HG03097 (cell line): Measurements from ENCODE around the gene DOHH.

ENCODE experiments used
- ATAC-seq: cut with Tn5 transposase; IDR thresholded peaks from one replicate; pipeline ENCODE4 v1.9.1; 2021; ENCODE audit not compliant: unreplicated experiment, low FRiP score

DOHH gene, protein sequence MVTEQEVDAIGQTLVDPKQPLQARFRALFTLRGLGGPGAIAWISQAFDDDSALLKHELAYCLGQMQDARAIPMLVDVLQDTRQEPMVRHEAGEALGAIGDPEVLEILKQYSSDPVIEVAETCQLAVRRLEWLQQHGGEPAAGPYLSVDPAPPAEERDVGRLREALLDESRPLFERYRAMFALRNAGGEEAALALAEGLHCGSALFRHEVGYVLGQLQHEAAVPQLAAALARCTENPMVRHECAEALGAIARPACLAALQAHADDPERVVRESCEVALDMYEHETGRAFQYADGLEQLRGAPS

DNA sequence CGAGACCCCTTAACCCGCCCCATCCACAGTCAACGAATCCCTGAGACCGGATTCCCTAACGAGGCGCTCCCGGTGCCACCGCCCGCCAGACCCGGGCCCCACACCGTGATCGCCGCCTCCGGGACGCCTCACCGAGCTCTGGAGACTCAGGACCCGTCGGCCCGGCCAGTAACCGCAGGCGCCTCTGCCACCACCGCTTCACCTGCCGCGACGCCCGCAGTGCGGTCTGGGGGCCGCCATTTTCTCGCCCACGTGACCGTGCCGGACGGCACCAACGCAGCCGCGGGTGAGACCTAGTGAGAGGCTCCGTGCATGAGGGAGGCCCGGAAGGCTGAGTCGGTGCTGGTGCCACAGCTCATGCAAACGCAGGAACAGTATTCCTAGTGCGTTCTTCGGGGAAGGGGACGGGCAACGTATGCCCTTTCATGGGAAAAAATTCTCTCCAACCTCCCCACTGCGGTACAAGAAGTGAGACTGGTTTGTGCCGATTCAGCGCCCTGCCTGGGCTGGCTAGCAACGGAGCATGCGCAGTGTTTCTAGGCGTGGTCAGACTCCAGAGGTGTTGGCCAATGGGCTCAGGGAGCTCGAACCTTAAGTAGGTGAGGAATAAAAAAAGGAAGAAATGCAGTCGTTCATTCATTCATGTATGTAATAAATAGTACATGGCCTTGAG, at the start of gene DOHH:
Gene DOHH, minus strand, starts transcription at position 246 of the 673 bp plus-strand sequence. CDS start 3,860 bp downstream, outside the sequence.
- ATAC-seq, result peak; percentile 75

DNA sequence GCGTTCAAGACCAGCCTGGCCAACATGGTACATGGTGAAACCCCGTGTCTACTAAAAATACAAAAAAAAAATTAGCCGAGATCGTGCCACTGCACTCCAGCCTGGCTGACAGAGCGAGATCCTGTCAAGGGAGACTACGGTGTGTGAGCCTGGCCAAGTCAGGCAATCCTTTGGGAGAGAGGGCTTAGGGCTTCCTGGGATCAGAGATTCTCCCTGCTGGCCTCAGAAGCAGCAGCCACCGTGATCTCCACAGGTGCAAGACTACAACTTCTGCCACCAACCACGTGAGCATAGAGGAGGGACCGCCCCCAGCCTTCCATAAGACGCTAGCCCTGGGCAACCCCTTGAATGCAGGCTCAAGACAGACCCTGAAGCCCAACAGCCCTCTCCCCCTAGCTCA, 49.3 kb upstream of the DOHH start:
- ATAC-seq, result no peak

DNA sequence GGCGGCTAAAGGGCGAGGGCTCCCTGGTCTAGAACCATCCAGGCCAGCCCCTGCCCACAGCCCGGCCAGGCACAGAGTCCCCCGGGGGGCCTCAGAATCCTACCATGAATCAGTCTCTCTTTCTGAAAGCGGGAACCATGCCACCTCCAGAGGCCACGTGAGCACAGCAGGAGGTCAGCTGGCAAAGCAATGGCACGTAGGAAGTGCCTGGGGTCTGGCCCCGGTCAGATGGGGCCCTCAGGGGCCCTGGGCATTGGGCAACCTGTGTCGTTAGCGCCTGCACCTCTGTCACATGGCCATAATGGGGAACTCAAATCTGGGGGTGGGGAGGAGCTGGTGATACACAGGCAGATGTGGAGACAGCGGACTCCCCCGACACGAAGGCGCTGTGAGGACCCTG, 48.1 kb upstream of the DOHH start:
- no peak for ATAC-seq

DNA sequence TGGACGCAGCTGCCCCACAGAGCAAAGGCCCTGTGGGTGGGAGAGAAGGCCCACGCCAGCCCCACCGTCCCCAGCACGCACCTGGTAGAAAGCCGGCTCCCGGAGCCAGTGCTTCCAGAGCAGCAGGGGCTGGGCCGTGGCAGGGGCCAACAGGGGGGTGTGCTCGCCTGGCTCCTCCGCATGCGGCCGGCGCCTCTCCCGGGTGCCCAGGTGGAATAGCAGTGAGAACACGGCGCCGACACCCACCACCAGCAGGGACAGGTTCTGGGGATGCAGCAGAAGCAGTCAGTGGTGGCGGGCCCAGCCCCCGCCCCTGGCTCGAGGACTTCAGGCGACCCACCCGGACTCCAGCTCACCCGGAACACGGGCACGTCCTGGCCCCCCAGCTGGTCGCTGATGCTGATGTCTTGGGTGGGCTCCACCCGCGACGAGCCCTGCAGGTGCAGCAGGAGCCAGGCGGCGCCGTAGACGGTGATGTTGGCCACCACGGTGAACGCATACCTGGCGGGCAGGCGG, 47.4 kb upstream of the DOHH start:
- no peak for ATAC-seq

DNA sequence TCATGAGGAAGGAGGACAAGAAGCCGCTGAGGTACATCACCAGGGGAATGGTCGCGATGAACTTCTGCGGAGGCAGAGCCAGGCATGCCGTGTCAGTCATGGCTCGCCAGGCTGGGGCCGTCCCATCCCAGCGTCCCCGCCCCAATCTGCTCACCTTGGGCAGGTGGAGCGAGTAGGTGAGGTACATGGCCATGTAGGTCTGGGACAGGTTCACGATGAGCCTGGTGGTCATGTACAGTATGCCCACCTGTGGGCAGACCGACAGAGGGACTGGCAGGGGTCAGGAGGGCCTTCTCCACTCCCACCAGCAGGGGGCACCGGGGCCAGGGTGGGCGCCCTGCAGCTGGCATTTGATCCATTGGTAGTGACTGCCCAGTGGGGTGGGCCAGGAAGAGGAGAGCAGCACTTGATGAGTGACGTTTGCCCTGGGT, 46.8 kb upstream of the DOHH start:
- ATAC-seq, result no peak

DNA sequence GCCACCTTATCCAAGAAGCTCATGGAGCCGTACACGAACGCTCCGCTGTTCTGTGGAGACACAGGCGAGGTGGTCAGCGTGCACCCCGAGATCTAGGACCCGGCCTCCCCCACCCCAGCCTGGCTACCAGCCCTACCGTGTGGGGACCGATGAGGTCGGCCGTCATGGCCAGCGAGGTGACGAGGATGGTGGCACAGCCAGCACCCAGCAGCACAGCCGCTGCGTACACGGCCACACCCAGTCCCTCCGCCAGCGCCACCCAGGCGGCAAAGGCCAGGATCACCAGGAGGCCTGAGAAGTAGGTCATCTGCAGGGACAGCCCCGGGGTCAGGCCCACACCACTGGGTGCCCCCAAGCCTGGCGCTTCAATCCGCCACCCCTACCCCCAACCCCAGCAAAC, 45.6 kb upstream of the DOHH start:
- ATAC-seq, result no peak

DNA sequence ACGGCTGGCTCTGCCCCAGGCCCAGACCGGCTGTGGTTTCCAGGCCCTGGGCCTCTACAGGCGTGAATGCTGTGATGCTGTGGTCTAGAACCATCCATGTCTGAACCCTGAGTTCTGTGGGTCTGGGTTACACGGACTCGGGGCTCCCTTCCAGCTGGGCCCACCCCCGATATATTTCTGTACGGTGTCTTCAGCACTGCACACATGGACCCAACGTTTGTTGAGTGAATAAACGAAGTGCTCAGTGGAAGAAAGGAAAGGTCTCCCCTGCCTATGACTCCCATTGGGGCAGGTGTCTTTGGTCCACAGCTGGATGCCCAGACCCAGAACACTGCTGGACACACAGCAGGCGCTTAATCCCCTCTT, 45.2 kb upstream of the DOHH start:
- ATAC-seq, result no peak

DNA sequence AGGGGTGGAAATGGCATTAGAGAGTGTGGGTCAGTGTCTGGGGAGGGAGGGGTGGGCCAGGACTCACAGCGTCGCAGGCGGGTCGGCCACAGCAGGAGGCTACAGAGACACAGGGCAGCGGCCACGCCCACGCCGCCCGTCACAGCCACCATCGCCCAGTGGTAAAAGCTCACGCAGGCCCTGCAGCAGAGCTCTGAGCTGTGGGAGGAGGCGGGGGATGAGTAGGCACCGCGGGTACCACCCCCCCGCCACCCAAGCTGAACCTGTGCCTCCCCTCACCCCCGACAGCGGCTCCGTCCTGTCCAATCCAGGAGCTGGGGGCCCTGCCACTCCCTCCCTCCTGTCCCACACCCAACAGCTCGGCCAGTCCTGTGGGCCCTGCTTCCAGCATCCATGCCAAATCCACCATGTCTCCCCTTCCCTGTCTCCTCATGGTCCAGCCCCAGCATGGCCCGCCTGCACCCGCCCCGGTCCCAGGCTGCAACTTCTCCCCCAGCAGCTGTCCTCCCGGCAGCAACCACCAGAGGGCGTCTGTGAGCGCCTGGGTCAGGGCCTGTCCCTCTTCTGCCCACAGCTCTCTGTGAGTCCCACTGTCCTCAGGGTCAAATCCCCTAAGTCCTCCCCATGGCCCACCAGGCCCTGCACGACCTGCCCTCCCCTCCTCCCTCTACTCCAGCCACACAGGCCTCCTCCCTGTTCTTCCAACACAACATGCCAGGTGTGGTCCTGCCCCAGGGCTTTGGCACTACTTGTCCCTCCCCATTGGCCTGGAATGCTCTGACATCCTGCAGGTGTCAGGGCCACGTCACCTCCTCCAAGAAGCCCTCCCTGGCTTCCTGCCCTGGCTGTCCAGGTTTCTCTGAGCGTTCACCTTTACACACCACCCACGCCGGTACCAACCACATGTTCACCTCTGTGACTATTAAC, 44.5 kb upstream of the DOHH start:
- ATAC-seq, result no peak

DNA sequence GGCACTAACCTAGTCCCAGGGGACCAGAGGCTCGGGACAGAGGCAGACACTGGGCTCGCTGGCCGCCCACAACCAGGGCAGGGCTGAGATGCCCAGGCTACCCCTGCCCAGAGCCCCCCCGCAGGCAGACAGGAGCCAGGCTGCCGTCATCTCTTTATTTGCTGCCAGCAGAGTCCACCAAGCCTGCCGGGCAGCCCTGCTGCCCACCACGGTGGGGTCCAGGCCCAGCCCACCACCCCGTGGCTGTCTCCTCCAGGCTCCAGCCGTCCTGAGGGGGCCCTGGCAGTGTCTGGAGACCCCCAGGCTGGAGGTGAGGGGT, 43.5 kb upstream of the DOHH start:
- no peak for ATAC-seq

DNA sequence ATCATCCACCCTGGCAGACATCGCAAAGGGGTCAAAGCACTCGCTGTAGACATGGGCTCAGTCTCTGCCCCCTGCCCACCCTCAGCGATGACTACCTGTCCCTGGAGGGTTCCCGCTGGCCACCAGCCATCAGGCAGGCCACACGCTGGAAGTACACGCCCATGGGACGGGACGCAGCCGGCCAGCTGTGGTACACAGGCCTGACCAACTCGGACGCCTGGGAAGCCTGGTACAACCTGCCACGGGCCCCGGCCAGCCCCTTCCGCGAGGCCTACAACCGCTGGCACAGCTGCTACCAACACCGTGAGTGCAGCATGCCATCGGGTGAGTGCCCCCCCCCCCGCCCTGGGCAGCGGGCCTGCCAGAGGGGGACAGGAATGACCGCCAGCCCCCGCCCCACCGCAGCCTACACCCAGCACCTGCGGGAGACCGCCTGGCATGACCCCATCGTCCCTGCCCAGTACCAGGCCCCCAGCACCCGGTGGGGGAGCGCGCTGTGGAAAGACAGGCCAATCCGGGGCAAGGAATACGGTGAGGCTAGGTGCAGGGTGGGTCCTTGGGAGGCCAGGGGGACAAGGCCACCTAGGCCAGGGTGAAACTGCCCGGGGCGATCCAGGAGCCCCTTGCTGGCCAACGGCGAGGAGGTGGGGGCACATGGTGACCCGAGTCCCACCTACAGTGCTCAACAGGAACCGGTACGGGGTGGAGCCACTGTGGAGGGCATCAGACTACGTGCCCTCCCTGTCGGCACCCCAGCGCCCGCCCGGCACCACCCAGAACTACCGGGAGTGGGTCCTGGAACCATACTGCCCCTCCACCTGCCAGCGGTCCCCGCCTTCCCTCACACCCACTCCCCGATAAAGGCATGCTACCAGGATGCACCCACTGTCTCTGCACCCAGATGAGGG, 42.9 kb upstream of the DOHH start:
- ATAC-seq, result no peak

DNA sequence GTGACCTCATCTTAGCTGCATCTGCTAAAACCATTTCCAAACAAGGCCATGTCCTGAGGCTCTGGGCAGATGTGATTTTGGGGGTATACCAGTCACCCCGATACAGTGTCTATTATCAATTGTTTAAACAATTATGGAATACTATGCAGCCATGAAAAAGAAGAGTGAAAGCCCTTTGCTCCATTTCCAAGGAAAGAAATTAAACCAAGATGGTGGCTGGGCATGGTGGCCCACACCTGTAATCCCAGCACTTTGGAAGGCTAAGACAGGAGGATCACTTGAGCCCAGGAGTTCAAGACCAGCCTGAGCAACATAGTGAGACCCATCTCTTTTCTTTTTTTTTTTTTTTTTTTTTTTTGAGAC, 39.3 kb upstream of the DOHH start:
- no peak for ATAC-seq

DNA sequence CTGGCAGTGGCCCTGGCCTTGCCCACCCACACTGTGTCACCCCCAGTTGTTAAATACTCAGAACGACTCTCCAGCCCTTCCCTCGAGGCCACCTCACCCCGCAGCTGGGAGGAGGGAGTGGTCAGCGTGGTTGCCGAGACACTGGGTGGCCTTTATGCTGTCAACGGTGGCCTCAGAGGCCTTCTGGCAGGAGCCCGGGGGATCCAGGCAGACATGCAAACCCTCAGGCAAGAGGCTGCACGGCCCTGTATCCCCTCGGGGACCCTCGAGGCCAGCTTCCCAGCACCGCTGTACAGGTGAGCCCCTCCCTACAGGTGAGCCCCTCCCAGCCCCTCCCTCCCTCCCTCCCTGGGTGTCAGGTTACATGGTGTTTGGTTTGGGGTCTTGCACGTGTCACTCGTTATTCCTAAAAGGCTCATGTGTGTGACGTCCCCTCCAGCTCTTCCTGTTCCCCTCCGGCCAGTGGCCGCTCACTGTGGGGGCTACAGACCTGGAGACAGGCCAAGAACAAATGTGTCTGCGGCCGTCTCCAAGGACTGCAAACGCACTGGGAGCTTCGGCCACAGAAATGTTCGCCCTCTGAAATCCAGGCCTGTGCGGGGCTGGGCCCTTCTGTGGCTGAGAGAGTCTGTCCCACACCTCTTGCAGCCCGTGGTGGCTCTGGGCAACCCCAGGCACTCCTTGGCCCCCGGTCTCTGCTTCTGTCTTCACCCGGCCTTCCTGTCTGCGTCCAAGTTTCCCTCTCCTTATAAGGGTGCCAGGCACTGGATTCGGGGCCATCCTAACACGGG, 38.7 kb upstream of the DOHH start, which contains the start of gene TEKTIP1:
Gene TEKTIP1, plus strand, starts transcription at position 210 of the 791 bp plus-strand sequence. Its CDS starts 4 bp downstream, at position 214.
- ATAC-seq, result no peak

DNA sequence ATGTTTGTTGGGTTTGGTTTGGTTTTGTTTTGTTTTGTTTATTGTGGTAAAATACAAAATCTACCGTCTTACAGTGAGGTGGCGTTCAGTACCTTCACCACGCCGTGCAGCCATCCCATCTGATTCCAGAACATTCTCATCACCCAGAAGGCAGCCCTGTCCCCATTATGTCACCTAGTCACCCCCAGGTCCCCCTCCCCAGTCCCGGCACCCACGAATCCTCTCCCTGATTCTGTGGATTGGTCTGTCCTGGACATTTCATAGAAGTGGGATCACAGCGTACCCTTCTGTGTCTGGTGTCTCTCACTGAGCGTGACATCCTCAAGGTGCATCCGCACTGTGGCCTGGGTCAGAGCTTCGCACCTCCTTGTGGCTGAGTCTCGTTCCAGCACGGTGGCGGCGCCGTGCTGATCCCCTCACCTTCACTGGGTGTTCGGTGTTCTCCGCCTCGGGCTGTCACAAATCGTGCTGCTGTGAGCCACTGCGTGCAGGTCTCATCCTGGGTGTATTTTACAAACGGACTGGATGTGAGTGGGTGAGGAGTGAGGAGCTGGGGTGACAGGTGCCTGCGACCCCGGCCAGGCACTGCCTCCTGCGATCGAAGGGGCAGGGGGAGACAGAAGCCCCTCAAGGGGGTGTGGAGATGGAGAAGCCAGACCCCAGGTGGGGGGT, 37.9 kb upstream of the DOHH start:
- ATAC-seq, result no peak

DNA sequence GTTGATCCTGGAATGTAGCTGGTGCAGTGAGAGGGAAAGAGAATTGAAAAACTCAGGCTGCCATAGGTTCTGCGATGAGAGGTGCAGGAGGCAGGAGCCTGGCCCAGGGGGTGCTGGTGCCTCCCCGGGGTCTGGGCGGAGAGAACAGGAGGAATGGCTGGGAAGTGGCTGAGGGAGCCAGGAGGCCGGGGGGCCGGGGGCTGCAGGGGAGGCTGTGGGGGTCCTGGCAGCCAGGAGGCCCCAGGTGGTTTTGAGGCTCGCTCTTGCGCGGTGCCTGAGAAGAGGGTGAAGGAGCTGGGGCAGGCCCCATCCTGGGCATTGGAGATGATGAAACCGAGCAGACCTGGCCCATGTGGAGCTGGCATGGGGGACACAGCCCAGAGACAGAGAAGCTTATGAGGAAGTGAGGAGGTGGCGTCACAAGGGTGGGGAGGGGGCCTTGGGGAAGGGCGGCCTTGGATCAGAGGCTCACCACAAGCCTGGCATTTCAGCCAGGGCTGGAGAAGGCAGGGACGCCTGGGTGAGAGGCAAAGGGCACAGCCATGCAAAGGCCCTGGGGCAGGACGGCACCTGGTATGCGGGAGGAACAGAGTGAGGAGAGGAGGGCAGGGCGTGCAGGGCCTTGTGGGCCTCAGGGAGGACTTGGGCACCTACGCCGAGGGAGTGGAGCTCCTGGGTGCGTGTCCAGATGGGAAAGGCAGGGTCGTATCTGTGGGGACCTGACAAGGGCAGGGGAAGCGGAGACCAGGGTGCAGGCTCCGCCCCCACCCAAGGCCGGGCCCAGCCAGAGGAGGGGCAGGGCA, 37.2 kb upstream of the DOHH start:
- no peak for ATAC-seq

DNA sequence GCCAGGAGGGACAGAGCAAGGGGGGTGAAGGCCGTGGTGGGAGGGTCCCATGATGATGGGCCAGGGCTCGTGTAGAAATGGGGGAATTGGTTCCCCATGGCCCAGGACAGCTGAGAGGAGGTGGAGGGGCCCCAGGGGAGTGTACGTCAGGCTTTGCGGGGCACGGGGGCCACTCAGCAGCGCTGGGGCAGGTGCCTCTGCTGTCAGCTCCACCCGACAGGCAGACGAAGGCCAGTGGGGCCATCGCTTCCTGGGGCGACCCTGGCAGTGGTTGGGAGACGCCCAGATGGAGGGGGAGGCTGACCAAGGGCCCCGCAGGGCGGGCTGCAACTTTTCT, 36.6 kb upstream of the DOHH start:
- no peak for ATAC-seq

DNA sequence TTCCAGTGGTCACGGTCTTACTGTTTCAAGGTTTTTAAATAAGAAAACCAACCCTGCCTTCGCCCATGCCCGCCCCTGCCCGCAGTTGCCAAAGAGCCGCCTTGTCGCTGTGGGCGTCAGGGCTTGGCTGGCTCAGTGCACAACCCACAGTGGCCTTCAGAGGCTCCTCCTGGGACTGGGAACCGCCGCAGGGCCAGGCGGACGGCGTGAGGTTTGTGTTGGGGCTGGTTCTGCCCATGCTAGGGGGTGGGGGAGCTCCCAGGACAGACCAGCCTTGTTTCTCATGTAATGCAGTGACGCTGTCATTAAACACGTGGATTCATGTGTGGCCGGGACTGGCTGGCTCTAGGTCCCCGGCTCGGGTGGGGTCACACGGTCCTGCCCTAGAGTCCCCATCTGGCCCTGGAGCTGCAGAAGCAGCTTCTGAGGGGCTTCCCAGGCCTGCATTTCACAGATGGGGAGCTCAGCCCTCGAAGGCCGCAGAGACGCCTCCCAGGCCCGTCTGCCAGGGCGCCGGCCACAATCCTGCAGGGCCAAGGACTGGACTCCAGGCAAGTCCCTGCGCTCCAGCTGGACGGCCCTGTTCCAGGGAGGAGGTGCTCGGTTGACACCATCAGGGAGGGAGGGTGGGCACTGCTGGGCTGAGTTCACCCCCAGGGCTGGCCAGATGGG, 36.1 kb upstream of the DOHH start:
- no peak for ATAC-seq

DNA sequence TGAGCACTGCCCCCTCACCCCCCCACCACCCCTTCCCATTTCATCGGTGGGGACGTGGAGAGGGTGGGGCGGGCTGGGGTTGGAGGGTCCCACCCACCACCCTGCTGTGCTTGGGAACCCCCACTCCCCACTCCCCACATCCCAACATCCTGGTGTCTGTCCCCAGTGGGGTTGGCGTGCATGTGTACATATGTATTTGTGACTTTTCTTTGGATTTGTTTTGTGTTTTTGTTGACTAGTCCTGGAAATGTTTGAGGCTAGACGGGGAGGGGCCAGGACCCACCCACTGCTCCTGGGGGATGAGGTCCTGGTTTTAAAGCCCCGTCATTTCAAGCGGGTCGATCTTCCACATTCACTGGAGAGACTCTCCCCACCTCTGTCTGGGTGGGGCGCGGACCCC, 35.5 kb upstream of the DOHH start:
- no peak for ATAC-seq

DNA sequence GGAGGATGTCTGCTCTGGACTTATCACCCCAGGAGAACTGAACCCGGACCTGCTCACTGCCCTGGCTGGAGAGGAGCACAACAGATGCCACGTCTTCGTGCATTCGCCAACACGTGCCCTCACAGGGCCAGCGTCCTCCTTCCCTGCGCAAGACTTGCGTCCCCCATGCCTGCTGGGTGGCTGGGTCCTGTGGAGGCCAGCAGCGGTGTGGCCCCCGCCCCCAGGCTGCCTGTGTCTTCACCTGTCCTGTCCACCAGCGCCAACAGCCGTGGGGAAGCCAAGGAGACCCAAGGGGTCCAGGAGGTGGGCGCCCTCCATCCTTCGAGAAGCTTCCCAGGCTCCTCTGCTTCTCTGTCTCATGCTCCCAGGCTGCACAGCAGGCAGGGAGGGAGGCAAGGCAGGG, 35.1 kb upstream of the DOHH start:
- no peak for ATAC-seq
